ENCODE results near the gene RAP2B.

DNA sequence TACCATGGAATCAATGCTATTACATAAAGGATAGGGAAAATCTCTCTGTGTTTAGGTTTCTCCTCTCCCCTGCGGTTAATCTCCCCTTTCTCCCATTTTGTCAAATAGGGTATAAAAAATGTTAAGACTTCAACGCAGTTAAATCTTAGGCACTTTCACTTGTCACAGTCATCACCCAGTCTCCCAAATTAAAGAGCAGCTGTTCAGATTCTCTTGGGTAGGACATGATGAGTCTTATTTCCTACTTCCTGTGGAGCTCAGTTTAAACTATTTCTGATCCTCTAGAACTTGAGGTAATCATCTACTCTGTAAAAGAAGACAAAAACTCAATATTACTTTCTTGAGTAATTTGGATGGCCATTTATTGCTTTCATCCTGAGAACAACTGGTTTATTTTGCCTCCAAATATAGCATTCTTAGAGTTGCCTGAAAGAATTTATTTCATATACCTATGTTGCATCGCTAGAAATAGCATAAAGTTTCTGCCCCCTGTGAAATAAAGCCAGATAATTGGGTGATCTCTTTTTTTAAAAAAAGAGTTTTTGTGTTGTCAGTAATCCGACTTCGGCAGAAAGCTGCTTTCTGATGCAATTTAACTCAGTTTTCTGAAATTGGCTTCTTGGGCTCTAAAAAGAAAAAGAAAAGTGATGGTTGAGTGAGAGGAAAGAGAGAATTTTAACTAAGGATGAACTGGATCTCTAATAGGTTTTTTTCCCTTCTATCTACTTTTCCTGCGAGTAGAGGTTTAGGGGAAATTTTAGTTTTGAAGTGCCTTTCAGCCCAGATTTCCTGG is 20.7 kb downstream of the RAP2B start:
- TF ChIP-seq CTCF (IDR thresholded peaks at IDR 0.05; ENCODE audit: poor library complexity, severe bottlenecking) (no peak), EP300 (conservative IDR thresholded peaks at IDR 0.05; ENCODE audit: poor library complexity, severe bottlenecking) (no peak), REST (IDR thresholded peaks at IDR 0.05; ENCODE audit: borderline replicate concordance) (no peak), TAF1 (IDR thresholded peaks at IDR 0.05; ENCODE audit: low read depth) (no peak), EZH2 (IDR thresholded peaks at IDR 0.05; ENCODE audit: borderline replicate concordance, insufficient read depth, low read length, poor library complexity, severe bottlenecking) (no peak)

All from neural cell (in vitro differentiated cells).